ENCODE data around the gene MRPL52. TPM values are rescaled to one million over a fixed set of nuclear protein-coding genes. Genes with fewer than 3 reads are reported as not detected.
A peak's percentile ranks its signal among the peaks of the same experiment; 100 is the strongest.
"Not testable (repeated sequence)": the region's sequence is repeated elsewhere in the genome, so short reads cannot be mapped to it uniquely, and the experiment has no call there.

The MRPL52 gene
- total RNA-seq, 4 donors from 2014 or later: 30.3 to 114 (median 52.9) TPM

DNA sequence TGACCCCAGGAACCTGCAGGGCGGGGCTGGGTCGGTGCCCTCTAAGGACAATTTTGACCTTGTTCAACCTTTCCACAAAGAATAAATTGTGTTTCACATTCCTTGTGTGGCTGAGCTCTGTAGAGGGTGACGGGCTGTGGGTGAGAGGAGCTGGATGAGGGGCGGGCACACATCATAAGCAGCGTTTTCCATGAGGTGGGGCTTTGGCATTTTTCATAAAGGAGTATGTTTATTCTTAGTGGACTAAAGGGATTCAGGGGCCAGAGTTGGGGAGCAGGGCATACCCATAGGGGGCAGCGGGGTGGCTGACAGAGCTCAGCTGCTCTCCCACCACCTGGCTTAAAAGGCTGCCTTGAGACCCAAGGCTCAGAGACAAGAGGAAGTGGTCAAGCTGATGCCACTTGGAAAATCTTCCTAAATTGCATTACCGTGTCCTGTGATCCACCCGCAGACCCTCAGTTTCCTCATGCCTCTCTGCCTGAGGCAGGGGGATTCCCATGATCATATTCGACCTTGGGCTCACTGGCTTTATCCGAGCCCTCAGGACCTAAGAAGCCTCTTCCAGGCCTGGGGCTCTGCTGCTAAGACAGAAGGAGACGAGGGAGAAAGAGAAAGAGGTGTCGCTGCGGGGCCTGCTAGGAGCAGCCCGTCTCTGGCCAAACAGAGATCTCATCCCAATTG, 18.1 kb downstream of the MRPL52 start:
- Histone ChIP-seq H3K27ac (peak overlapping the region; percentile 63 to 88 (median 74)), H3K4me3 (no peak overlapping the region), H3K27me3 (no peaks in the 10 kb centered on the region), H3K9me3 (no peaks in the 10 kb centered on the region), H3K36me3 (peaks cover 0 to 38% (median 0%) of the 10 kb centered on the region in 3 donors), H3K4me1 (peaks cover 0 to 54% (median 5%) of the 10 kb centered on the region in 4 donors)
- TF ChIP-seq, protein P1, sequence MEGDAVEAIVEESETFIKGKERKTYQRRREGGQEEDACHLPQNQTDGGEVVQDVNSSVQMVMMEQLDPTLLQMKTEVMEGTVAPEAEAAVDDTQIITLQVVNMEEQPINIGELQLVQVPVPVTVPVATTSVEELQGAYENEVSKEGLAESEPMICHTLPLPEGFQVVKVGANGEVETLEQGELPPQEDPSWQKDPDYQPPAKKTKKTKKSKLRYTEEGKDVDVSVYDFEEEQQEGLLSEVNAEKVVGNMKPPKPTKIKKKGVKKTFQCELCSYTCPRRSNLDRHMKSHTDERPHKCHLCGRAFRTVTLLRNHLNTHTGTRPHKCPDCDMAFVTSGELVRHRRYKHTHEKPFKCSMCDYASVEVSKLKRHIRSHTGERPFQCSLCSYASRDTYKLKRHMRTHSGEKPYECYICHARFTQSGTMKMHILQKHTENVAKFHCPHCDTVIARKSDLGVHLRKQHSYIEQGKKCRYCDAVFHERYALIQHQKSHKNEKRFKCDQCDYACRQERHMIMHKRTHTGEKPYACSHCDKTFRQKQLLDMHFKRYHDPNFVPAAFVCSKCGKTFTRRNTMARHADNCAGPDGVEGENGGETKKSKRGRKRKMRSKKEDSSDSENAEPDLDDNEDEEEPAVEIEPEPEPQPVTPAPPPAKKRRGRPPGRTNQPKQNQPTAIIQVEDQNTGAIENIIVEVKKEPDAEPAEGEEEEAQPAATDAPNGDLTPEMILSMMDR (IDR thresholded peaks at IDR 0.05): no peak
- TF ChIP-seq POLR2A (IDR thresholded peaks at IDR 0.05): no peak
- peak in 1 of 3 donors; percentile 39 for DNase-seq

DNA sequence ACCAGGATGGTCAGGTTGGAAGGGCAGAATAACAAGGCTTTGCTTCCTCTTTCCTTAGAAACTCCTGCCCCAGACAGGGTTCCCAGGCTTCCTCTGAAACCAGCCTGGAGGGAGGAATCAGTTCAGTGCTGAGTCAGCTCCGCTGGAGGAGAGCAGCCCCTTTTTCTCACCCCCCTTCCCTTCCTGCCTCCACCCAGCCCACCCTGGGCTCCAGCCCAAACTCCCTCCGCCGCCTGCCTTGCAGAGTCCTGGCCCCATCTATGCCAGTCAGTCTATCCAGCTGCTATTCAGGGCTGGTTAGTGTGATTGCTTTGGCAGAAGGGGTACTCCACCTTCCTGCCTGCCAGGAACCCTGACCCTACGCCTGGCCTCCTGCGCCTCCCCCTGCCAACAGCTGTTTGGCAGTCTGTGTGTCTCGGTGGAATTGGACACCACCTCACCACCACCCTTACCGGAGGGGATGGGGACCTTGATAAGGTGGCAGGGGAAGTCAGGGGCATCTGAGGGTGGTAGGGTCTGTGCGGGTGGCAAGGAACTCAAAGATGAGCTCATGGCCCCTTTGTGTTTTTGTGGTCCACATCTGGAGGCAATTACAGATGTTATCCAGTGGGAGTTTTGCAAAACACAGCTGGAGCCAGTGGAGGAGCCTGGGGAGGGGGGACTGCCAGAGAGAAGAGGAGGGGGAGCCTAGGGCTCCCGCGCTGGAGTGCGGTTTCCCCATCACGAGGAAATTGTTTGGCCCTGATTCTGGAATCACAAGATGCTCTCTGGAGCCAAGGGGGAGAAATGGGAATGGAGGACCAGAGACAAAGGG, 18.9 kb downstream of the MRPL52 start:
- Histone ChIP-seq H3K4me1 (peaks cover 0 to 62% (median 7%) of the 10 kb centered on the region in 4 donors), H3K4me3 (no peak overlapping the region), H3K36me3 (peaks cover 0 to 30% (median 0%) of the 10 kb centered on the region in 3 donors), H3K27me3 (no peaks in the 10 kb centered on the region), H3K27ac (peak overlapping the region; percentile 63 to 88 (median 74)), H3K9me3 (no peaks in the 10 kb centered on the region)
- no peak for TF ChIP-seq POLR2A (IDR thresholded peaks at IDR 0.05)
- TF ChIP-seq, protein P1 (IDR thresholded peaks at IDR 0.05): no peak
- peak in 2 of 3 donors; percentile 57 to 72 for DNase-seq

DNA sequence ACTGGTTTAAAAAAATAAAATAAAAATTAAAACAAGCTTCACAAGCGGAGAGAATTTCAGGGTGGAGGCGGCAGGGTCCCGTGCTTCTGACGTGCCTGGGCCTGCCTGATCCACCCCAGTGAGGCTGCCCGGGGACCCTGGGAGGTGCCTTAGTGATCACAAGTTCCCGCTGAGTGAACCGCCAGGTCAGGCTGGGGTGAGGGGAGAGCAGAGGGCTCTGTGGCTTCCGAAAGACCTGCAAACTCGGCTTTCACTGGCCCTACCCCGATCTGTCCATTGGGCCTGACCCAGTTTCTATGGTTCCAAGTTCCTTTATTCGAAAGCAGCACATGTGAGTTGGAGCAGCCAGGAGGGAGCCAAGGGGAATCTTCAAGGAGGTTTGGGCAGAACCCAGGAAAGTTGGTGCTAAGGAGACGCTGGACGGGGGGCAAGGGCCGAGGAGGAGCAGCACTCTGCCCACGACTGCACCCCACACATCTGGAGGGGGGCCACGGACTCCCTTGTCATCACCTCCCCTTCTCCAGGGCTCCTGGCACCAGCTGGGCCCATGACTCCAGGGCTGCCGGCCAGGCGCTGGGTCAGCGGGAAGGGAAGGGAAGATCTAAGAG, 19.6 kb downstream of the MRPL52 start:
- peaks cover 0 to 63% (median 7%) of the 10 kb centered on the region in 4 donors for H3K4me1 ChIP-seq
- H3K4me3 ChIP-seq: no peak overlapping the region
- peaks cover 0 to 23% (median 0%) of the 10 kb centered on the region in 3 donors for H3K36me3 ChIP-seq
- TF ChIP-seq POLR2A (IDR thresholded peaks at IDR 0.05): no peak
- TF ChIP-seq, protein P1 (IDR thresholded peaks at IDR 0.05): no peak
- H3K27me3 ChIP-seq: no peaks in the 10 kb centered on the region
- H3K27ac ChIP-seq: peak overlapping the region; percentile 63 to 88 (median 74)
- peak in 1 of 3 donors; percentile 65 for DNase-seq
- H3K9me3 ChIP-seq: no peaks in the 10 kb centered on the region

DNA sequence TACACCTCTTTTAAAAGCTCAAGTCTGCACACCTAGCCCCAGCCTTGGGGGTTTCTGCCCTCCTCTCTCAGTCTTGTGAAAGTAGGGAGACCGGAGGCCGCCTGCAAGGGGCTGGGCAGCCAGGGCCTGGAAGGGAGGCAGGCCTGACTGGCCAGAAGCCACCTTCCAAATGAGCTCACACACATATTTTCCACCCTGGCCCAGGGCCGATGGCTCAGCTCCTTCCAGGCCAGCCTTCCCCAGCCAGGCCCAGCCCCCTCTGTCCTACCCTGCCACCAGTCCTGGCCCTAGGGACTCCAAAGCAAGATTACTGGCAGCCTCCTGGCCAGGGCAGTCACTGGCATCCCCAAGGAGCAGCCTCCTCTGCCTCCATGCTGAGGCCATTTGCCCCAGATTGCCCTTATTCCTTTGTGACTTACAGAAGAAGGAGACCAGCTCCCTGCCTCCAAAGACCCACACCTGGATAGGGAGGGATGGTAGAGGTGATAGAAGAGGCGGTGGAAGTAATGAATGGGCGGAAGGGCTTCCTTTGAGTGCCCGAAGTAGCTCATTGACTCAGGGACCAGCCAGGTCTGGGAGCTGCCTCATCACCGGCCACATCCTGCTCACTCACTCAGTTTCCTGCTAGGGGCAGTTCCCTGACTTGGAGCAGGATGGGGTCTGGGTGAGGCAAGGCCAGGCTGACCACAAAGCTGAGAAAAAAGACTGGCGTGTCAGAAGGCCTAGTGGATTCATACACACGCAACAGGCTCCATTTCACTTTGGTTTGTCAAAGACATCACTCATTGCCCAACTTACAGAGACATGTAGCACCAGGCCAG, 21.5 kb downstream of the MRPL52 start:
- DNase-seq: peak in 1 of 3 donors; percentile 82
- Histone ChIP-seq H3K4me1 (peaks cover 0 to 57% (median 7%) of the 10 kb centered on the region in 4 donors), H3K4me3 (no peak overlapping the region), H3K9me3 (no peaks in the 10 kb centered on the region), H3K27ac (peak overlapping the region; percentile 63 to 88 (median 76)), H3K36me3 (peaks cover 0 to 4% (median 0%) of the 10 kb centered on the region in 3 donors), H3K27me3 (no peaks in the 10 kb centered on the region)
- TF ChIP-seq POLR2A (IDR thresholded peaks at IDR 0.05): no peak

DNA sequence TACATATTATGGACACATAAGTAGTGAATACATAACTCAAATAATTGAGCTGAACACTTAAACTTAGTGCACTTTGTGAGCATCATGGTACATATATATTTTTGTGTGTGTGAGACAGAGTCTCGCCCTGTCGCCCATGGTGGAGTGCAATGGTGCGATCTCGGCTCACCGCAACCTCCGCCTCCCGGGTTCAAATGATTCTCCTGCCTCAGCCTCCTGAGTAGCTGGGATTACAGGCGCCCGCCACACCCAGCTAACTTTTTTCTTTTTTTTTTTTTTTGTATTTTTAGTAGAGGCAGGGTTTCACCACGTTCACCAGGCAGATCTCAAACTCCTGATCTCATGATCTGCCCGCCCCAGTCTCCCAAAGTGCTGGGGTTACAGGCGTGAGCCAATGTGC, 22.5 kb downstream of the MRPL52 start:
- Histone ChIP-seq H3K27ac (peak overlapping the region in 3 of 4 donors; percentile 67 to 88 (median 87)), H3K4me1 (peaks cover 0 to 47% (median 5%) of the 10 kb centered on the region in 4 donors)
- H3K4me3 ChIP-seq, H3K36me3 ChIP-seq, DNase-seq, H3K27me3 ChIP-seq, H3K9me3 ChIP-seq: not testable (repeated sequence)

DNA sequence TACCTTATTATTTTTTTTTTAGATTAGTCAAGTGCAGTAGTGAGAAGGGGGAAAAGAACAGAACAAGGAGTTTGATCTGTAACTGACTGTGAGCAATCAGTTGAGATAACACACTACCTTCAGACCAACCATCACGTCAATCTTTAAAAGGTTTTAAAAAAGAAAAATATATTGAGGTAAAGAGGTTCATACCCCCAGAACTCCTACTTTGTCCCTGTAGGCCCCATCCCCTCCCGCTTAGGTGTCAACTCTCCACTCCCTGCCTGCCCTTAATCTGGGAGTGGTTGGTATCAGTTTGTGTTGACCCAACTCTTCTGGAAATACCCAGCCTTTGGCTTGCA, 22.9 kb downstream of the MRPL52 start:
- H3K9me3 ChIP-seq: no peaks in the 10 kb centered on the region
- H3K4me1 ChIP-seq: peaks cover 0 to 43% (median 4%) of the 10 kb centered on the region in 4 donors
- peak in 1 of 3 donors; percentile 60 for DNase-seq
- no peaks in the 10 kb centered on the region for H3K36me3 ChIP-seq
- H3K27me3 ChIP-seq: no peaks in the 10 kb centered on the region
- TF ChIP-seq, protein P1 (IDR thresholded peaks at IDR 0.05): no peak
- TF ChIP-seq POLR2A (IDR thresholded peaks at IDR 0.05): no peak
- H3K27ac ChIP-seq: peak overlapping the region; percentile 57 to 87 (median 75)
- H3K4me3 ChIP-seq: peak overlapping the region in 1 of 4 donors; percentile 58

Measured in Peyer's patch (tissue), 4 donors.